SK-N-SH treated with all-trans-retinoic acid at 6 μM for 48 hours (cell line): ENCODE data around the gene ELK4.

ENCODE experiments used
- ATAC-seq: fragments of 200-7000 bp; cut with Tn5 transposase; 3 replicates; pipeline ENCODE4 v1.9.1; 2020; ENCODE audit warnings: mild to moderate bottlenecking, moderate library complexity
- ARNTL ChIP-seq: fragments of 450-650 bp; formaldehyde crosslinking; IDR thresholded peaks from 2 replicates; pipeline ENCODE4 v1.5.0; 2020; ENCODE audit warnings: low read depth, mild to moderate bottlenecking, moderate library complexity, borderline replicate concordance
- BACH2 ChIP-seq: fragments of 250-450 bp; sonication (Bioruptor Pico); IDR thresholded peaks from 2 replicates; pipeline ENCODE4 v1.9.0; 2021; ENCODE audit warnings: mild to moderate bottlenecking, borderline replicate concordance
- CSDC2 ChIP-seq: fragments of 250-450 bp; sonication (Bioruptor Pico); IDR thresholded peaks from 2 replicates; pipeline ENCODE4 v1.5.0; 2020; ENCODE audit warnings: mild to moderate bottlenecking, moderate library complexity
- ESRRG ChIP-seq: fragments of 250-450 bp; sonication (Bioruptor Pico); IDR thresholded peaks from 2 replicates; pipeline ENCODE4 v1.6.1; 2021; ENCODE audit warnings: mild to moderate bottlenecking
- GLIS3 ChIP-seq: fragments of 250-450 bp; sonication (Bioruptor Pico); IDR thresholded peaks from 2 replicates; pipeline ENCODE4 v1.5.0; 2020; ENCODE audit warnings: mild to moderate bottlenecking, moderate library complexity
- ISL1 ChIP-seq: fragments of 250-450 bp; sonication (Bioruptor Pico); IDR thresholded peaks from 2 replicates; pipeline ENCODE4 v2.1.2; 2022; ENCODE audit warnings: mild to moderate bottlenecking, moderate library complexity
- OSR1 ChIP-seq: fragments of 250-450 bp; sonication (Bioruptor Pico); IDR thresholded peaks from 2 replicates; pipeline ENCODE4 v1.8.0; 2022; ENCODE audit warnings: moderate library complexity, mild to moderate bottlenecking, inconsistent platforms
- PATZ1 ChIP-seq: fragments of 250-450 bp; sonication (Bioruptor Pico); IDR thresholded peaks from 2 replicates; pipeline ENCODE4 v1.8.0; 2020; ENCODE audit warnings: mild to moderate bottlenecking, moderate library complexity, borderline replicate concordance
- POU6F1 ChIP-seq: fragments of 250-450 bp; sonication (Bioruptor Pico); IDR thresholded peaks from 2 replicates; pipeline ENCODE4 v1.8.0; 2021; ENCODE audit warnings: low read depth, mild to moderate bottlenecking, moderate library complexity, borderline replicate concordance
- PPARA ChIP-seq: fragments of 250-450 bp; sonication (Bioruptor Pico); IDR thresholded peaks from 2 replicates; pipeline ENCODE4 v1.5.0; 2020; ENCODE audit warnings: mild to moderate bottlenecking, borderline replicate concordance
- RARB ChIP-seq: fragments of 250-450 bp; sonication (Bioruptor Pico); IDR thresholded peaks from 2 replicates; pipeline ENCODE4 v1.8.0; 2021; ENCODE audit warnings: mild to moderate bottlenecking, moderate library complexity
- SNAI2 ChIP-seq: fragments of 250-450 bp; sonication (Bioruptor Pico); IDR thresholded peaks from 2 replicates; pipeline ENCODE4 v1.5.0; 2020; ENCODE audit warnings: mild to moderate bottlenecking, moderate library complexity
- TCF4 ChIP-seq: fragments of 250-450 bp; sonication (Bioruptor Pico); IDR thresholded peaks from 2 replicates; pipeline ENCODE4 v1.8.0; 2021; ENCODE audit warnings: mild to moderate bottlenecking, moderate library complexity, borderline replicate concordance
- TOX ChIP-seq: fragments of 250-450 bp; sonication (Bioruptor Pico); IDR thresholded peaks from 2 replicates; pipeline ENCODE4 v1.8.0; 2021; ENCODE audit warnings: mild to moderate bottlenecking, moderate library complexity, borderline replicate concordance
- ZC3H10 ChIP-seq: fragments of 250-450 bp; sonication (Bioruptor Pico); IDR thresholded peaks from 2 replicates; pipeline ENCODE4 v1.5.1; 2021; ENCODE audit warnings: mild to moderate bottlenecking, moderate library complexity
- ZFP30 ChIP-seq: fragments of 450-650 bp; formaldehyde crosslinking; IDR thresholded peaks from 2 replicates; pipeline ENCODE4 v1.5.0; 2022; ENCODE audit warnings: mild to moderate bottlenecking, moderate library complexity
- ZNF565 ChIP-seq: fragments of 450-650 bp; formaldehyde crosslinking; conservative IDR thresholded peaks from 2 replicates; pipeline ENCODE4 v1.5.0; 2020; ENCODE audit warnings: low read depth, mild to moderate bottlenecking, moderate library complexity
- ZNF8 ChIP-seq: fragments of 450-650 bp; formaldehyde crosslinking; IDR thresholded peaks from 2 replicates; pipeline ENCODE4 v1.5.0; 2020; ENCODE audit warnings: mild to moderate bottlenecking, moderate library complexity
- TF ChIP-seq, protein P1 (sequence below): fragments of 250-450 bp; sonication (Bioruptor Pico); IDR thresholded peaks from 2 replicates; pipeline ENCODE4 v1.5.0; 2020; ENCODE audit warnings: mild to moderate bottlenecking, moderate library complexity
- TF ChIP-seq, protein P2 (sequence below): fragments of 250-450 bp; sonication (Bioruptor Pico); IDR thresholded peaks from 2 replicates; pipeline ENCODE4 v1.5.1; 2020; ENCODE audit warnings: low read depth, mild to moderate bottlenecking, moderate library complexity
- TF ChIP-seq, protein P3 (sequence below): fragments of 250-450 bp; sonication (Bioruptor Pico); IDR thresholded peaks from 2 replicates; pipeline ENCODE4 v1.5.1; 2021; ENCODE audit warnings: mild to moderate bottlenecking, moderate library complexity

The ELK4 gene

DNA sequence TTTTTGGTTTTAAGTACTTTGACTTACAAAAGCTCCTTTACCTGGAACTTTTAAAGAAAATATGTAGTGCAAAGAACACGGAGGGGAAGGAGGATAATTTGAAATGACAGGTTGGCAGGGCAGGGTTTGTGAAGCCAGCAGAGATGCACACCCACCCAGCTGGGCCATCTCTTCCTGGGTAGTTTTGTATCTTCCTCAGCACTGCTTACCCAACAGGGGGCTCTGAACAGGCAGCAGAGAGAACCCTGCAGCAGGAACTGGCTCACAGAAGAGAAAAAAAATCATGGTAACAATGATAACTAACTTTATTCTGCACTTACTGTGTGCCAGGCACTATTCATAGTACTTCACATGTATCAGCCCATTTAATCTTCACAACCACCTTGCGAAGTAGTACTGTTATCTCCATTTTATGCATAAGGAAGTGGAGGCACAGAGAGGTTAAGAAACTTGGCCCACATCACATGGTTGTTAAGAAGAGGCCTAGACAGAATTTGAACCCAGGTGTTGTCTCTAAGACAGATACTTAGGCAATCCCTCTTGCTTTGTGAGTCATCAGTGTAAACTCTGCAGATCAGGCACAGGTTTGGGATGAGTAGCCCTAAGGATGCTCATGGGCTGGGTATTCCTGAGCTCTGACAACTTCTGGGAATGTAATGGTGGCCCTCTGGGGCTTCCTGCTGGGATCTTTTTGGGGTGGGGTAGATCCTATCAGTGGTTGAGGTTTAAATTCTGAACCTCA, 60.8 kb downstream of the ELK4 start:
- 0 out of 3 replicates have a peak, but pooled peaks have one; percentile 14 for ATAC-seq
- no peak for TF ChIP-seq ZFP30 (CRISPR knock-in tag)
- TF ChIP-seq RARB (CRISPR knock-in tag) = no peak
- no peak for TF ChIP-seq ESRRG

GRCh38 chr1:205570173-205570501, 61.7 kb downstream of the ELK4 start:
- no peak for TF ChIP-seq ZNF8 (CRISPR knock-in tag)
- TF ChIP-seq POU6F1 (CRISPR knock-in tag) = no peak
- no peak for TF ChIP-seq TOX (CRISPR knock-in tag)
- TF ChIP-seq, protein P1, sequence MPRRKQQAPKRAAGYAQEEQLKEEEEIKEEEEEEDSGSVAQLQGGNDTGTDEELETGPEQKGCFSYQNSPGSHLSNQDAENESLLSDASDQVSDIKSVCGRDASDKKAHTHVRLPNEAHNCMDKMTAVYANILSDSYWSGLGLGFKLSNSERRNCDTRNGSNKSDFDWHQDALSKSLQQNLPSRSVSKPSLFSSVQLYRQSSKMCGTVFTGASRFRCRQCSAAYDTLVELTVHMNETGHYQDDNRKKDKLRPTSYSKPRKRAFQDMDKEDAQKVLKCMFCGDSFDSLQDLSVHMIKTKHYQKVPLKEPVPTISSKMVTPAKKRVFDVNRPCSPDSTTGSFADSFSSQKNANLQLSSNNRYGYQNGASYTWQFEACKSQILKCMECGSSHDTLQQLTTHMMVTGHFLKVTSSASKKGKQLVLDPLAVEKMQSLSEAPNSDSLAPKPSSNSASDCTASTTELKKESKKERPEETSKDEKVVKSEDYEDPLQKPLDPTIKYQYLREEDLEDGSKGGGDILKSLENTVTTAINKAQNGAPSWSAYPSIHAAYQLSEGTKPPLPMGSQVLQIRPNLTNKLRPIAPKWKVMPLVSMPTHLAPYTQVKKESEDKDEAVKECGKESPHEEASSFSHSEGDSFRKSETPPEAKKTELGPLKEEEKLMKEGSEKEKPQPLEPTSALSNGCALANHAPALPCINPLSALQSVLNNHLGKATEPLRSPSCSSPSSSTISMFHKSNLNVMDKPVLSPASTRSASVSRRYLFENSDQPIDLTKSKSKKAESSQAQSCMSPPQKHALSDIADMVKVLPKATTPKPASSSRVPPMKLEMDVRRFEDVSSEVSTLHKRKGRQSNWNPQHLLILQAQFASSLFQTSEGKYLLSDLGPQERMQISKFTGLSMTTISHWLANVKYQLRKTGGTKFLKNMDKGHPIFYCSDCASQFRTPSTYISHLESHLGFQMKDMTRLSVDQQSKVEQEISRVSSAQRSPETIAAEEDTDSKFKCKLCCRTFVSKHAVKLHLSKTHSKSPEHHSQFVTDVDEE (CRISPR knock-in tag) = no peak
- no peak for TF ChIP-seq TCF4 (CRISPR knock-in tag)
- TF ChIP-seq CSDC2 (CRISPR knock-in tag) = no peak
- no peak for TF ChIP-seq OSR1
- no peak for TF ChIP-seq ESRRG
- TF ChIP-seq ISL1 (CRISPR knock-in tag) = no peak
- TF ChIP-seq, protein P2, sequence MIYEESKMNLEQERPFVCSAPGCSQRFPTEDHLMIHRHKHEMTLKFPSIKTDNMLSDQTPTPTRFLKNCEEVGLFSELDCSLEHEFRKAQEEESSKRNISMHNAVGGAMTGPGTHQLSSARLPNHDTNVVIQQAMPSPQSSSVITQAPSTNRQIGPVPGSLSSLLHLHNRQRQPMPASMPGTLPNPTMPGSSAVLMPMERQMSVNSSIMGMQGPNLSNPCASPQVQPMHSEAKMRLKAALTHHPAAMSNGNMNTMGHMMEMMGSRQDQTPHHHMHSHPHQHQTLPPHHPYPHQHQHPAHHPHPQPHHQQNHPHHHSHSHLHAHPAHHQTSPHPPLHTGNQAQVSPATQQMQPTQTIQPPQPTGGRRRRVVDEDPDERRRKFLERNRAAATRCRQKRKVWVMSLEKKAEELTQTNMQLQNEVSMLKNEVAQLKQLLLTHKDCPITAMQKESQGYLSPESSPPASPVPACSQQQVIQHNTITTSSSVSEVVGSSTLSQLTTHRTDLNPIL (CRISPR knock-in tag) = no peak
- TF ChIP-seq, protein P3, sequence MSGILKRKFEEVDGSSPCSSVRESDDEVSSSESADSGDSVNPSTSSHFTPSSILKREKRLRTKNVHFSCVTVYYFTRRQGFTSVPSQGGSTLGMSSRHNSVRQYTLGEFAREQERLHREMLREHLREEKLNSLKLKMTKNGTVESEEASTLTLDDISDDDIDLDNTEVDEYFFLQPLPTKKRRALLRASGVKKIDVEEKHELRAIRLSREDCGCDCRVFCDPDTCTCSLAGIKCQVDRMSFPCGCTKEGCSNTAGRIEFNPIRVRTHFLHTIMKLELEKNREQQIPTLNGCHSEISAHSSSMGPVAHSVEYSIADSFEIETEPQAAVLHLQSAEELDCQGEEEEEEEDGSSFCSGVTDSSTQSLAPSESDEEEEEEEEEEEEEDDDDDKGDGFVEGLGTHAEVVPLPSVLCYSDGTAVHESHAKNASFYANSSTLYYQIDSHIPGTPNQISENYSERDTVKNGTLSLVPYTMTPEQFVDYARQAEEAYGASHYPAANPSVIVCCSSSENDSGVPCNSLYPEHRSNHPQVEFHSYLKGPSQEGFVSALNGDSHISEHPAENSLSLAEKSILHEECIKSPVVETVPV (CRISPR knock-in tag) = no peak
- TF ChIP-seq SNAI2 (CRISPR knock-in tag) = no peak
- TF ChIP-seq ARNTL = no peak
- no peak for TF ChIP-seq ZC3H10 (CRISPR knock-in tag)
- no peak for TF ChIP-seq ZNF565 (CRISPR knock-in tag)
- no peak for TF ChIP-seq BACH2 (CRISPR knock-in tag)
- TF ChIP-seq GLIS3 (CRISPR knock-in tag) = no peak
- TF ChIP-seq PATZ1 = no peak
- no peak for ATAC-seq

- ATAC-seq = no peak
- TF ChIP-seq PATZ1 = no peak
- TF ChIP-seq ZFP30 (CRISPR knock-in tag) = no peak
- TF ChIP-seq PPARA (CRISPR knock-in tag) = no peak
- TF ChIP-seq, protein P3 (CRISPR knock-in tag) = no peak
- TF ChIP-seq ARNTL = no peak
- no peak for TF ChIP-seq RARB (CRISPR knock-in tag)
- TF ChIP-seq, protein P1 (CRISPR knock-in tag) = no peak
- no peak for TF ChIP-seq ZC3H10 (CRISPR knock-in tag)
Measured at GRCh38 chr1:205569411-205570172, 62.2 kb downstream of the ELK4 start.
